Testis (tissue), 3 donors: ENCODE data around the gene CEP152. TPM values are rescaled to one million over a fixed set of nuclear protein-coding genes. Genes with fewer than 3 reads are reported as not detected.
A peak's percentile ranks its signal among the peaks of the same experiment; 100 is the strongest.

Experiments used
- DNase-seq: peaks from one replicate; pipeline ENCODE4 v3.0.0-alpha.2; 2019
- H3K27ac ChIP-seq, 2 donors: fragments of 200-600 bp; sonication (generic); one replicate each; pipeline ENCODE4 v1.5.1; 2019
- H3K27me3 ChIP-seq: fragments of 200-600 bp; sonication (generic); one replicate; pipeline ENCODE4 v1.5.1; 2019
- H3K36me3 ChIP-seq: fragments of 200-600 bp; sonication (generic); one replicate; pipeline ENCODE4 v1.5.1; 2017; ENCODE audit warnings: low read depth; ENCODE audit errors: missing control alignments
- H3K4me1 ChIP-seq: fragments of 200-600 bp; sonication (generic); one replicate; pipeline ENCODE4 v1.5.1; 2019
- H3K4me3 ChIP-seq, 2 donors: fragments of 200-600 bp; sonication (generic); one replicate each; pipeline ENCODE4 v1.5.1; 2017 to 2019
- H3K9me3 ChIP-seq: fragments of 200-600 bp; sonication (generic); one replicate; pipeline ENCODE4 v1.5.1; 2017
- CTCF ChIP-seq, 3 experiments: fragments of 450-650 bp in 2 of 3; fragments of 200-600 bp in 1 of 3; sonication (generic) in 1 of 3; IDR thresholded peaks; one replicate each; pipeline ENCODE4 v1.5.1; 2016 to 2019; ENCODE audit warnings: antibody characterized with exemption in 3 of 3, mild to moderate bottlenecking in 2 of 3, moderate library complexity in 1 of 3
- POLR2A ChIP-seq: fragments of 450-650 bp; IDR thresholded peaks from one replicate; pipeline ENCODE4 v1.6.1; 2017; ENCODE audit warnings: antibody characterized with exemption, mild to moderate bottlenecking, moderate library complexity
- WGBS, 2 donors: methylation state at CpG; one replicate each; pipeline ENCODE4 v1.1.5; 2018; 5-methylcytosine and 5-hydroxymethylcytosine counted together
- intact Hi-C: fragments of 100-400 bp; cut with DNase I; formaldehyde crosslinking; loops from one replicate; pipeline ENCODE4 v1.15.1; 2023; ENCODE audit warnings: low total_unique reads
- polyA plus RNA-seq: library from polyadenylated mRNA; stranded (reverse); fragments of 350-450 nt; fragmentation: Illumina TruSeq; extraction: RNeasy Lipid Tissue Mini Kit (QIAGEN cat#74804); gene quantifications from one replicate; pipeline ENCODE4 v1.2.3, GENCODE V29; 2014; ENCODE audit warnings: low read depth, low replicate concordance; ENCODE audit not compliant: insufficient read depth
- total RNA-seq, 2 donors: library from RNA; depleted of rRNA; stranded (reverse); fragments of >200 nt; gene quantifications; one replicate each; pipeline ENCODE4 v1.2.3, GENCODE V29; 2016

CEP152 gene
- total and polyA plus RNA-seq, 3 donors from 2014 or later = 11.5 to 66.3 (median 34.7) TPM

DNA sequence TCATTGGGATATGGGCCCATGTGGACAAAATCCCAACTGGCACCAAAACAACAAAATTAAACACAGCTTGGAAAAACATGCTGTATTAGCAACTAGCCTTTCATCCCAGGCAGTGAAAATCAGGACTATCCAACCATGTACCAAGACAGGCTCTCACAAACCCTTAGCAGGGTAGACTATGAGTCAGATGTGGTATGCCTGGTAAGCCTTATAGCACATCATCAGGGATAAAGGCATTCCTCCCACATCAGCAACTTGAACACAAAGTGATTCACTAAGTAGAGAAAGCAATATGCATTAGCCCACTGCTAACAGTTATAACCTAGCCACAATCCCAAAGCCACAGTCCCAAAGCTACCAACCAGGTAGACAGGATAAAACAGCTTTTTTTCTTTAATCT, 8.0 kb downstream of the CEP152 start:
- no peaks in the 10 kb centered on the region for H3K9me3 ChIP-seq
- no peak overlapping the region for H3K4me3 ChIP-seq
- intact Hi-C loops = no loop called here
- no peak for TF ChIP-seq POLR2A
- TF ChIP-seq CTCF (IDR thresholded peaks at IDR 0.05) = no peak
- no peaks in the 10 kb centered on the region for H3K36me3 ChIP-seq
- no peaks in the 10 kb centered on the region for H3K4me1 ChIP-seq
- no peaks in the 10 kb centered on the region for H3K27me3 ChIP-seq
- DNase-seq = no peak
- H3K27ac ChIP-seq = no peak overlapping the region

DNA sequence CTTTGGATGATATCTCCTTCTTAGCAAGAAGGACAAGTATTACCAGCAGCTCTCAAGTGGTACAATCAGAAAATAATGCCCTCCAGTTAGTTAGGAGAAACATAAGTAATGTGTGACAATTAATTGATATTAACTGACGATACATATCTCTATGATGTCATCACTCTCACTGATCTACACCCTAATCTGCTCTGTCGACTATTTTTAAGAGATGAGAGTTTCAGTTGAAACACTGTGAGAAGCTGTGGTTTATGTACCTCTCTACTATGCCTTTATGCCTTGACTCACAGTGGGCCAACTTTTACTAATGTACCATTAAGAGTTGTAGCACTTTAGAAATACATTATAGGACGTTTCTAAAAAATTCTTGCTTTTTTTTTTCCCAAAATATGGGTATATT, 8.6 kb downstream of the CEP152 start:
- Histone ChIP-seq H3K36me3 (no peaks in the 10 kb centered on the region), H3K27me3 (no peaks in the 10 kb centered on the region), H3K9me3 (no peaks in the 10 kb centered on the region), H3K4me1 (no peaks in the 10 kb centered on the region), H3K4me3 (no peak overlapping the region), H3K27ac (no peak overlapping the region)
- TF ChIP-seq POLR2A (no peak), CTCF (IDR thresholded peaks at IDR 0.05) (no peak)
- 87% methylated on average over 3 of the region's 3 CpGs for WGBS, 2 donors
- no peak for DNase-seq
- intact Hi-C loops = no loop called here

GRCh38 chr15:48800811-48801455, 9.9 kb downstream of the CEP152 start:
- Histone ChIP-seq H3K36me3 (no peaks in the 10 kb centered on the region), H3K27me3 (no peaks in the 10 kb centered on the region), H3K9me3 (no peaks in the 10 kb centered on the region), H3K27ac (peak overlapping the region in 1 of 2 donors; percentile 60), H3K4me3 (no peak overlapping the region), H3K4me1 (no peaks in the 10 kb centered on the region)
- intact Hi-C loops = no loop called here
- DNase-seq = no peak
- WGBS, 2 donors = 33 to 36% methylated on average over 4 of the region's 4 CpGs
- TF ChIP-seq POLR2A = no peak
- TF ChIP-seq CTCF (IDR thresholded peaks at IDR 0.05) = peak; percentile 20 to 62 (median 47)

DNA sequence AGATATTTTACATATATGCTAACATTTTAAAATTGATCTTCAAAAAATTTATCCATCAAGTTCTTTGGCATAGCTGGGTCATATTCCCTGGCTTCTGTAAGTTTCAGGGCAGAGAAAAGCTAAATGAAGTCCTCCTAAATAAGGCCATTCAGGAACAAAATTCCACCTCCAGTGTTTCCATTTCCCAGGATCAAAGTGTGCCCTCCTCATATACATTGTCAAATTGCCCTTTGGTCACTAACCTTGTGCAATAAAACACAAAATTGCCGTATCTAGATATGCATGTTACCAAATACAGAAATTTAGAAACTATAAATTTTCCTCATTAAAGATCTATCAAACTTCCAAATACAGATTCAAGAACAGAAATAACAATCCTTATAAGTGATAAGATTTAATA, 10.6 kb downstream of the CEP152 start:
- intact Hi-C loops = no loop called here
- no peaks in the 10 kb centered on the region for H3K27me3 ChIP-seq
- TF ChIP-seq CTCF (IDR thresholded peaks at IDR 0.05) (no peak), POLR2A (no peak)
- H3K4me1 ChIP-seq = no peaks in the 10 kb centered on the region
- H3K4me3 ChIP-seq = no peak overlapping the region
- 33 to 40% methylated on average over 1 of the region's 1 CpG for WGBS, 2 donors
- no peaks in the 10 kb centered on the region for H3K9me3 ChIP-seq
- H3K36me3 ChIP-seq = no peaks in the 10 kb centered on the region
- peak overlapping the region in 1 of 2 donors; percentile 60 for H3K27ac ChIP-seq
- DNase-seq = no peak

GRCh38 chr15:48798319-48798718, 12.6 kb downstream of the CEP152 start:
- Histone ChIP-seq H3K9me3 (no peaks in the 10 kb centered on the region), H3K27me3 (no peaks in the 10 kb centered on the region), H3K27ac (peak overlapping the region; percentile 2 to 76), H3K36me3 (no peaks in the 10 kb centered on the region), H3K4me1 (no peaks in the 10 kb centered on the region), H3K4me3 (no peak overlapping the region)
- no peak for DNase-seq
- intact Hi-C loops = no loop called here
- WGBS, 2 donors = 50 to 52% methylated on average over 1 of the region's 1 CpG
- no peak for TF ChIP-seq POLR2A
- TF ChIP-seq CTCF (IDR thresholded peaks at IDR 0.05) = no peak
